Testis (tissue), 2 donors: ENCODE data around the gene IDUA.

Experiments
- POLR2A ChIP-seq: fragments of 450-650 bp; IDR thresholded peaks from one replicate; pipeline ENCODE4 v1.6.1; 2017; ENCODE audit warnings: antibody characterized with exemption, mild to moderate bottlenecking, moderate library complexity
- TF ChIP-seq, protein P1 (sequence below), 3 experiments: fragments of 450-650 bp in 2 of 3; fragments of 200-600 bp in 1 of 3; sonication (generic) in 1 of 3; IDR thresholded peaks; one replicate each; pipeline ENCODE4 v1.5.1; 2016 to 2019; ENCODE audit warnings: antibody characterized with exemption in 3 of 3, mild to moderate bottlenecking in 2 of 3, moderate library complexity in 1 of 3

DNA sequence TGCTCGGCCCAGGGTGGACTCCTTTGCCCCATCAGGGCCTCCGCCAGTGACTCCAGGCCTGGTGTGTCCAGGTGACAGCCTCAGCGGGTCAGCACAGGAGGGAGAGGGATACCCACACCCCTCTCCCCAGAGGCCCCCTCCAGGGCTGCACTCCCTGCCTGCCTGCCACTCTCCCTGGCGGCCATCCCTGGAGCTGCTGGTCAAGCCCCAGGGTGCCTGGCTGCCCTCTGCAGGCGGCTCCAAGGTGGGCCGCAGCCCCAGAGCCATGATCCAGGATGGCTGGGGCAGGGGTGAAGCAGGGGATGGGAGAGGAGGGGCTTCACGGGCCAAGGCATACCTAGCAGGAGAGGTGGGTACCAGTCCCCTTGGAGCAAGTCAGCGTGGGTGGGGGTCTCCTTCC, 28.3 kb downstream of the IDUA start:
- TF ChIP-seq, protein P1, sequence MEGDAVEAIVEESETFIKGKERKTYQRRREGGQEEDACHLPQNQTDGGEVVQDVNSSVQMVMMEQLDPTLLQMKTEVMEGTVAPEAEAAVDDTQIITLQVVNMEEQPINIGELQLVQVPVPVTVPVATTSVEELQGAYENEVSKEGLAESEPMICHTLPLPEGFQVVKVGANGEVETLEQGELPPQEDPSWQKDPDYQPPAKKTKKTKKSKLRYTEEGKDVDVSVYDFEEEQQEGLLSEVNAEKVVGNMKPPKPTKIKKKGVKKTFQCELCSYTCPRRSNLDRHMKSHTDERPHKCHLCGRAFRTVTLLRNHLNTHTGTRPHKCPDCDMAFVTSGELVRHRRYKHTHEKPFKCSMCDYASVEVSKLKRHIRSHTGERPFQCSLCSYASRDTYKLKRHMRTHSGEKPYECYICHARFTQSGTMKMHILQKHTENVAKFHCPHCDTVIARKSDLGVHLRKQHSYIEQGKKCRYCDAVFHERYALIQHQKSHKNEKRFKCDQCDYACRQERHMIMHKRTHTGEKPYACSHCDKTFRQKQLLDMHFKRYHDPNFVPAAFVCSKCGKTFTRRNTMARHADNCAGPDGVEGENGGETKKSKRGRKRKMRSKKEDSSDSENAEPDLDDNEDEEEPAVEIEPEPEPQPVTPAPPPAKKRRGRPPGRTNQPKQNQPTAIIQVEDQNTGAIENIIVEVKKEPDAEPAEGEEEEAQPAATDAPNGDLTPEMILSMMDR (IDR thresholded peaks at IDR 0.05): no peak
- no peak for TF ChIP-seq POLR2A
